ENCODE measurements around the gene RNFT2.
A peak's percentile ranks its signal among the peaks of the same experiment; 100 is the strongest.

The RNFT2 gene

GRCh38 chr12:116882742-116883141 is 144.6 kb downstream of the RNFT2 start (continued):
- TF ChIP-seq ELK4 (IDR thresholded peaks at IDR 0.05; ENCODE audit: borderline replicate concordance, low read depth, low read length) (no peak), GFI1B (tag by site-specific recombination; IDR thresholded peaks at IDR 0.05) (no peak), WT1 (tag by site-specific recombination; IDR thresholded peaks at IDR 0.05) (no peak), ZBTB44 (tag by site-specific recombination; IDR thresholded peaks at IDR 0.05) (no peak), ZNF433 (tag by site-specific recombination; IDR thresholded peaks at IDR 0.05; ENCODE audit: low read depth) (no peak), ZNF157 (tag by site-specific recombination; IDR thresholded peaks at IDR 0.05) (no peak), ZNF404 (tag by site-specific recombination; IDR thresholded peaks at IDR 0.05) (no peak), ZNF132 (tag by site-specific recombination; IDR thresholded peaks at IDR 0.05; ENCODE audit: borderline replicate concordance) (no peak), ZBTB8A (tag by site-specific recombination; IDR thresholded peaks at IDR 0.05) (no peak), ZNF791 (tag by site-specific recombination; IDR thresholded peaks at IDR 0.05) (no peak), BCL11A (tag by site-specific recombination; IDR thresholded peaks at IDR 0.05; ENCODE audit: low read depth) (no peak), KLF17 (tag by site-specific recombination; IDR thresholded peaks at IDR 0.05) (no peak), AEBP2 (tag by site-specific recombination; IDR thresholded peaks at IDR 0.05; ENCODE audit: borderline replicate concordance) (no peak), ZNF366 (tag by site-specific recombination; conservative IDR thresholded peaks at IDR 0.05) (0 out of 2 replicates have a peak, but pooled peaks have one; percentile 21), KLF16 (tag by site-specific recombination; IDR thresholded peaks at IDR 0.05) (no peak), PRDM4 (tag by site-specific recombination; IDR thresholded peaks at IDR 0.05) (peak; percentile 95)
- TF ChIP-seq, protein P1, sequence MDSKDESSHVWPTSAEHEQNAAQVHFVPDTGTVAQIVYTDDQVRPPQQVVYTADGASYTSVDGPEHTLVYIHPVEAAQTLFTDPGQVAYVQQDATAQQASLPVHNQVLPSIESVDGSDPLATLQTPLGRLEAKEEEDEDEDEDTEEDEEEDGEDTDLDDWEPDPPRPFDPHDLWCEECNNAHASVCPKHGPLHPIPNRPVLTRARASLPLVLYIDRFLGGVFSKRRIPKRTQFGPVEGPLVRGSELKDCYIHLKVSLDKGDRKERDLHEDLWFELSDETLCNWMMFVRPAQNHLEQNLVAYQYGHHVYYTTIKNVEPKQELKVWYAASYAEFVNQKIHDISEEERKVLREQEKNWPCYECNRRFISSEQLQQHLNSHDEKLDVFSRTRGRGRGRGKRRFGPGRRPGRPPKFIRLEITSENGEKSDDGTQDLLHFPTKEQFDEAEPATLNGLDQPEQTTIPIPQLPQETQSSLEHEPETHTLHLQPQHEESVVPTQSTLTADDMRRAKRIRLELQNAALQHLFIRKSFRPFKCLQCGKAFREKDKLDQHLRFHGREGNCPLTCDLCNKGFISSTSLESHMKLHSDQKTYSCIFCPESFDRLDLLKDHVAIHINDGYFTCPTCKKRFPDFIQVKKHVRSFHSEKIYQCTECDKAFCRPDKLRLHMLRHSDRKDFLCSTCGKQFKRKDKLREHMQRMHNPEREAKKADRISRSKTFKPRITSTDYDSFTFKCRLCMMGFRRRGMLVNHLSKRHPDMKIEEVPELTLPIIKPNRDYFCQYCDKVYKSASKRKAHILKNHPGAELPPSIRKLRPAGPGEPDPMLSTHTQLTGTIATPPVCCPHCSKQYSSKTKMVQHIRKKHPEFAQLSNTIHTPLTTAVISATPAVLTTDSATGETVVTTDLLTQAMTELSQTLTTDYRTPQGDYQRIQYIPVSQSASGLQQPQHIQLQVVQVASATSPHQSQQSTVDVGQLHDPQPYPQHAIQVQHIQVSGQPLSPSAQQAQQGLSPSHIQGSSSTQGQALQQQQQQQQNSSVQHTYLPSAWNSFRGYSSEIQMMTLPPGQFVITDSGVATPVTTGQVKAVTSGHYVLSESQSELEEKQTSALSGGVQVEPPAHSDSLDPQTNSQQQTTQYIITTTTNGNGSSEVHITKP (tag by site-specific recombination; IDR thresholded peaks at IDR 0.05) = no peak
- TF ChIP-seq, protein P2, sequence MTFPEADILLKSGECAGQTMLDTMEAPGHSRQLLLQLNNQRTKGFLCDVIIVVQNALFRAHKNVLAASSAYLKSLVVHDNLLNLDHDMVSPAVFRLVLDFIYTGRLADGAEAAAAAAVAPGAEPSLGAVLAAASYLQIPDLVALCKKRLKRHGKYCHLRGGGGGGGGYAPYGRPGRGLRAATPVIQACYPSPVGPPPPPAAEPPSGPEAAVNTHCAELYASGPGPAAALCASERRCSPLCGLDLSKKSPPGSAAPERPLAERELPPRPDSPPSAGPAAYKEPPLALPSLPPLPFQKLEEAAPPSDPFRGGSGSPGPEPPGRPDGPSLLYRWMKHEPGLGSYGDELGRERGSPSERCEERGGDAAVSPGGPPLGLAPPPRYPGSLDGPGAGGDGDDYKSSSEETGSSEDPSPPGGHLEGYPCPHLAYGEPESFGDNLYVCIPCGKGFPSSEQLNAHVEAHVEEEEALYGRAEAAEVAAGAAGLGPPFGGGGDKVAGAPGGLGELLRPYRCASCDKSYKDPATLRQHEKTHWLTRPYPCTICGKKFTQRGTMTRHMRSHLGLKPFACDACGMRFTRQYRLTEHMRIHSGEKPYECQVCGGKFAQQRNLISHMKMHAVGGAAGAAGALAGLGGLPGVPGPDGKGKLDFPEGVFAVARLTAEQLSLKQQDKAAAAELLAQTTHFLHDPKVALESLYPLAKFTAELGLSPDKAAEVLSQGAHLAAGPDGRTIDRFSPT (tag by site-specific recombination; IDR thresholded peaks at IDR 0.05) = peak; percentile 24; the same call in 1 of the 2 replicates
- TF ChIP-seq, protein P3, sequence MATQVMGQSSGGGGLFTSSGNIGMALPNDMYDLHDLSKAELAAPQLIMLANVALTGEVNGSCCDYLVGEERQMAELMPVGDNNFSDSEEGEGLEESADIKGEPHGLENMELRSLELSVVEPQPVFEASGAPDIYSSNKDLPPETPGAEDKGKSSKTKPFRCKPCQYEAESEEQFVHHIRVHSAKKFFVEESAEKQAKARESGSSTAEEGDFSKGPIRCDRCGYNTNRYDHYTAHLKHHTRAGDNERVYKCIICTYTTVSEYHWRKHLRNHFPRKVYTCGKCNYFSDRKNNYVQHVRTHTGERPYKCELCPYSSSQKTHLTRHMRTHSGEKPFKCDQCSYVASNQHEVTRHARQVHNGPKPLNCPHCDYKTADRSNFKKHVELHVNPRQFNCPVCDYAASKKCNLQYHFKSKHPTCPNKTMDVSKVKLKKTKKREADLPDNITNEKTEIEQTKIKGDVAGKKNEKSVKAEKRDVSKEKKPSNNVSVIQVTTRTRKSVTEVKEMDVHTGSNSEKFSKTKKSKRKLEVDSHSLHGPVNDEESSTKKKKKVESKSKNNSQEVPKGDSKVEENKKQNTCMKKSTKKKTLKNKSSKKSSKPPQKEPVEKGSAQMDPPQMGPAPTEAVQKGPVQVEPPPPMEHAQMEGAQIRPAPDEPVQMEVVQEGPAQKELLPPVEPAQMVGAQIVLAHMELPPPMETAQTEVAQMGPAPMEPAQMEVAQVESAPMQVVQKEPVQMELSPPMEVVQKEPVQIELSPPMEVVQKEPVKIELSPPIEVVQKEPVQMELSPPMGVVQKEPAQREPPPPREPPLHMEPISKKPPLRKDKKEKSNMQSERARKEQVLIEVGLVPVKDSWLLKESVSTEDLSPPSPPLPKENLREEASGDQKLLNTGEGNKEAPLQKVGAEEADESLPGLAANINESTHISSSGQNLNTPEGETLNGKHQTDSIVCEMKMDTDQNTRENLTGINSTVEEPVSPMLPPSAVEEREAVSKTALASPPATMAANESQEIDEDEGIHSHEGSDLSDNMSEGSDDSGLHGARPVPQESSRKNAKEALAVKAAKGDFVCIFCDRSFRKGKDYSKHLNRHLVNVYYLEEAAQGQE (tag by site-specific recombination; IDR thresholded peaks at IDR 0.05) = no peak
